Natural killer cell treated with Interleukin-12 subunit alpha and Interleukin-12 subunit beta and Interleukin-15 and Interleukin-18, amount 100 ng/mL, for 72 hours (primary cell): ENCODE measurements around the gene KCNQ1. TPM values are rescaled to one million over a fixed set of nuclear protein-coding genes. Genes with fewer than 3 reads are reported as not detected.

Experiments
- ATAC-seq, 2 donors: fragments of 150-1000 bp; cut with Tn5 transposase in 1 of 2; sonication (Bioruptor Pico), chemical (Tn5 transposase) in 1 of 2; 2 replicates each; pipeline ENCODE4 v1.10.0; 2021
- DNase-seq: peaks from one replicate; pipeline ENCODE4 v3.0.0; 2022; ENCODE audit warnings: low spot score
- H3K27ac Mint-ChIP-seq, 2 donors: 1 replicate in 1 of 2; 2 replicates in 1 of 2; pipeline ENCODE4 v1.8.0; 2022; ENCODE audit warnings: mixed read lengths in 2 of 2, mild to moderate bottlenecking in 1 of 2, moderate library complexity in 1 of 2
- H3K27me3 Mint-ChIP-seq, 2 donors: 1 replicate in 1 of 2; 2 replicates in 1 of 2; pipeline ENCODE4 v1.8.0; 2022; ENCODE audit warnings: mixed read lengths in 2 of 2
- H3K36me3 Mint-ChIP-seq: one replicate; pipeline ENCODE4 v1.8.0; 2022; ENCODE audit warnings: mixed read lengths
- H3K4me1 Mint-ChIP-seq, 2 donors: 1 replicate in 1 of 2; 2 replicates in 1 of 2; pipeline ENCODE4 v1.8.0; 2022; ENCODE audit warnings: low read depth in 2 of 2, mixed read lengths in 2 of 2, mild to moderate bottlenecking in 1 of 2
- H3K4me3 Mint-ChIP-seq: one replicate; pipeline ENCODE4 v1.8.0; 2022; ENCODE audit warnings: mixed read lengths
- H3K9me3 Mint-ChIP-seq: 2 replicates; pipeline ENCODE4 v1.8.0; 2022; ENCODE audit warnings: mixed read lengths
- total RNA-seq, 2 donors: library from RNA; stranded (reverse); gene quantifications; one replicate each; pipeline ENCODE4 v1.2.3, GENCODE V29; 2022

Gene KCNQ1
- total RNA-seq, 2 donors from 2014 or later, result 0.19 to 1.4 TPM

DNA sequence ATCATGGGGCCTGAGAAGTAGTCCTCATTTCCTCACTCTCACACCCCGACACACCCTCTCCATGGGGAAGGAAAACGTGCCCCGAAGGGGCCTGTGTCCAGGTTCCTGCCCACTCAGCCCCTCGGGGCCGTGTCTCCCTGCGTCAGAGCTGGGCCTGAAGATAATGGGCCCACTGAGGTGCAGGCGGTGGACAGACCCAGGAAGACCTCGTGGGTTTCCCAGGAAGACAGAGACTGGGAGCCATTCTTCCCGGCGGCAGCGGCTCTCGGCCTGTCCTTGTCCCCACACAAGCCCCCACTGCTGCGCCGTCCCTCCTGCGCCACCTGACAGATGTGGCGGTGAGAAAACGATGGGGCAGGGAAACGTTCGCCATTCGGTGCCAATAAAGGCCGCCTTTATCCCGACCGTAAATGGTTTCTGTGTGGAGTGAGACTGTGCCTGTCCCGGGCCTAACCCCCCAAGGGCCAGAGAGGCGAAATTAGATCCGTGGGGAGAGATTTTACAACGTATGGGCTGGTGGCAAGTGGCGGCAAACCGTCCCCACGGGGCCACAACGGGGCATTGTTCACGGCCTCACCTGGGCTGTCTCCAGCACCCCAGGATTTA is 351.8 kb downstream of the KCNQ1 start:
- H3K4me3 Mint-ChIP-seq, result no peak overlapping the region

DNA sequence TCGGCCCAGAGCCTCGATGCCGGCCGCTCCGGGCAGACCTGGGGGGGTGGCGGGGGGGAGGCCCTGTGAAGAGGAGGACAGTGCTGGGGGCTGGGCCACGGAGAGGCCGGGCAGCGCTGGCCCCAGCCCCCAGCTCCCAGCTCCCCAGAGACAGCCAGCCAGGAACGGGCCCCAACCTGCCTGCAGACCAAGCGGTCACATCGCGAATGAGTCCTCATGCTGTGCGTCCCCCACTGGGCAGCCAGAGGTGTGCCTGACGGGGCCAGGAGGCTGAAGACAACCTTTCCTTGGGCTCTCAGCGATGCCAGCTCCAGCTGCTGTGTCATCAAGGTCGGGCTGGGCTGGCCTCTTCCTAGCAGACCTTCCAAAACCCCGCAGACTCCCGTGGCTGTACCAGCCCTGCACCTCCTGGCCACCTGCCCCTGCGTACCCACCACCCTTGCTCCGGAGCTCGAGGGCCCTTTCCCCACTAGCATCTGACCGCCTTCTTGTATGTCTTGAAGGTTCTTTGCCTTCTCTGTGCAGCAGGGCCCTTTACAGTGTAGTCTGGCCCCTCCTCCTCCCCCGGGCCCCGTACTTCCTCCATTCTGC is 352.4 kb downstream of the KCNQ1 start:
- Mint-ChIP-seq H3K4me1 (no peaks in the 10 kb centered on the region), H3K4me3 (no peak overlapping the region), H3K9me3 (no peaks in the 10 kb centered on the region), H3K36me3 (no peaks in the 10 kb centered on the region), H3K27me3 (peaks cover 10 to 22% of the 10 kb centered on the region in 2 donors), H3K27ac (no peak overlapping the region)
- ATAC-seq, result no peak
- DNase-seq, result peak; percentile 40

More for the DNA sequence above, 351.8 kb downstream of the KCNQ1 start:
- ATAC-seq (no peak), DNase-seq (peak; percentile 49)
- Mint-ChIP-seq H3K36me3 (no peaks in the 10 kb centered on the region), H3K27ac (no peak overlapping the region), H3K9me3 (no peaks in the 10 kb centered on the region), H3K27me3 (peaks cover 12 to 22% of the 10 kb centered on the region in 2 donors), H3K4me1 (peaks cover 0 to 2% of the 10 kb centered on the region in 2 donors)

DNA sequence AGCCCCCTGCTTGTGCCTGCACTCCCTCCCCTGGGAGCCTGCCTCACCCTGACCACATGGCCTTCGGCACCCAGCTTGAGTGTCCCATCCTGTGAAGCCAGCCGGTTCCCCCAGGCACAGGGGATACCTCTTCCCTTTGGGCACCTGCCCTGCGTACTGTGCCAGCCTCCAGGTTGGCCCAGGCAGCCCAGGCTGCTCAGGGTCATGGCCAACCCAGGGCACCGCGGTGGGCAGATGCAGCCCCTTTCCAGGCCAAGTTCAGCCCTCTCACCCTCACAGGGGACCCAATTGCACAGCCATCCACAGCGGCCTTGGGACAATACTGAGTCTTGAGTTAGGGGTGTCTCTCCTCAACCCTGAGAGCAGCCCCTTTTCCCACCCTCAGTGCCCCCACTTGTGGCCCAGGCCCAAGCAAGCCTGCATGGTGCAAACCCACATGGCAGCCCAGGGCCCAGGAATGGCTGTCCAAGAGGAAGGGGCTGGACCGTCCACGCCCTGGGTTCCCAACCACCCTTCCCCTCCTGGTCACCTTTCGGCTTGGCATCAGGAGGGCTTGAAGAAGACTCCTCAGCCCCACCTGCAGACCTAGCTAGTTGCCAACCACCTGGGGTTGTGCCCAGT is 353.0 kb downstream of the KCNQ1 start:
- Mint-ChIP-seq H3K4me1 (no peaks in the 10 kb centered on the region), H3K27me3 (peaks cover 7 to 22% of the 10 kb centered on the region in 2 donors), H3K9me3 (no peaks in the 10 kb centered on the region), H3K36me3 (no peaks in the 10 kb centered on the region), H3K27ac (no peak overlapping the region), H3K4me3 (no peak overlapping the region)
- ATAC-seq, result no peak
- peak; percentile 55 for DNase-seq

DNA sequence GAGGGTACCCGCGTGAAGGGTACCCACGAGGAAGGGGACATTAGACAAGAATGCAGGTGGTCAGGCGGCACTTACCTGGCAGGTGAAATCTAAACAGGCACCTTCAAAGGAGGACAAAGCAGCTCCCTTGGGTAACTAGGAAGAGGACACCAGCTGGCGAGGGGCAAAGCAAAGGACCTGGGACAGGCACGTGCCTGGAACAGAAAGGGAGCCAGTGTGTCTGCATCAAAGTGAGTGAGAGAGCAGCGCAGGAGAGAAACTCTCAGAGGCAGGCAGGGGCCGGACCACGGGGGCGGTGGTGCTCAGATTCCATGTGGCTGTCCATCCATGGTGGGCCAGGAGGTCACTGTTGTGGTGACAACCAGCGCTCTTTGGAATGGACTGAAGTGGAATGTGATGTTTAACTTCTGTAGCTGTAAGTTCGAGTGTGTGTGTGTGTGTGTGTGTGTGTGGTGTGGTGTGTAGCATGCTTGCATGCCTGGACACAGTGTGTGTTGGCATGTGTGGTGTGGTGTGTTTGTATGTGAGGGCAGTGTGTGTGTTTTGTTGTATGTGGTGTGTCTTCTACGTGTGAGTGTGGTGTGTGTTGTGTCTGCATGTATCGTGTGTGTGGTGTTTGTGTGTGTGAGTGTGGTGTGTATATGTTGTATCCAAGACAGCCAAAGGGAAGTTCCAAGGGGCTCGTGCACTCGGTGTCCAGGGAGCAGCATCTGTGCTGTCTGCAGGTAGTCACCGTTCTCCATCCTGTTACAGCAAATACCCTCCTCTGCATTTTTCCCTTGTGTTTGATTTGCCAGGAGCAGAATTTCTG is 354.3 kb downstream of the KCNQ1 start:
- no peaks in the 10 kb centered on the region for H3K36me3 Mint-ChIP-seq
- ATAC-seq (no peak), DNase-seq (peak; percentile 51)
- H3K9me3 Mint-ChIP-seq, result no peaks in the 10 kb centered on the region
- no peaks in the 10 kb centered on the region for H3K4me1 Mint-ChIP-seq
- H3K27ac Mint-ChIP-seq, result no peak overlapping the region
- no peak overlapping the region for H3K4me3 Mint-ChIP-seq
- H3K27me3 Mint-ChIP-seq, result peaks cover 4 to 14% of the 10 kb centered on the region in 2 donors

DNA sequence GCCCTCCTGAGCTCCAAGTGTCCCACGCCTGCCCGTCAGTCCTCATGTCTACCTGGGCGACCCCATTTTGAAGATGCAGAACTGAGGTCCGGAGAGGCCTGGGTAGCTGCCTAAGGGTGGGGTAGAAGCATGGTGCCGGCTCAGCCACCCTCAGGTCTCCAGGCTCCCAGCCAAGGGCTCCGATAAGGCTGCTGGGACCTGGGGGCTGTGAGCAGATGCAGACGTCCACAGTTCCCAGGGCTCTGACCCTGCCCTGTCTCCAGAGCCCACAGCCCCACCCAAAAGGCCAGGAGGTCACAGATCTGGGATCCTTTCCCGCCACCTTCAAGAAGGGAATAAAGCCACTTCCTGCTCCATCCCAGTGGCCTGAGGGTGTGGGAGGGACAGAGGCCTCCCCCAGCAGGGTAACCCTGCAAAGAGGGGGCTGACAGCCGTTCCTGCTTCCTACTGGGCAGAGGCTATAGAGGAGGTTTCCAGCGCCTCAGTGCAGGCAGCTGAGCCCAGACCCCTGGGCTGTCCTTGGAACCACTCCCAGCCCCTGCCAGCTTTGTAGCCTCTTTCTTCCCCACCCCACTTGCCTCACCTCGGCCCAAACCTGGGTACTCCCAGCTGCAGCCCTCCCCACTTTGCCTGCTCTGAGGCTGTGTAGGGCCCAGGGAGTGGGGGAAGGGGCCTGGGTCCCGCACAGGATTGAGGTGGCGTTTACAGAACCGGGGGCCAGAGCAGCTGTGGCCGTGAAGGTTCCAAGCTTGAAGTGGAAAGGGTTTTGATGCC is 355.3 kb downstream of the KCNQ1 start:
- Mint-ChIP-seq H3K9me3 (no peaks in the 10 kb centered on the region), H3K4me3 (no peak overlapping the region), H3K27ac (no peak overlapping the region), H3K27me3 (peaks cover 4 to 13% of the 10 kb centered on the region in 2 donors), H3K36me3 (no peaks in the 10 kb centered on the region), H3K4me1 (no peaks in the 10 kb centered on the region)
- ATAC-seq, result no peak
- peak; percentile 58 for DNase-seq

DNA sequence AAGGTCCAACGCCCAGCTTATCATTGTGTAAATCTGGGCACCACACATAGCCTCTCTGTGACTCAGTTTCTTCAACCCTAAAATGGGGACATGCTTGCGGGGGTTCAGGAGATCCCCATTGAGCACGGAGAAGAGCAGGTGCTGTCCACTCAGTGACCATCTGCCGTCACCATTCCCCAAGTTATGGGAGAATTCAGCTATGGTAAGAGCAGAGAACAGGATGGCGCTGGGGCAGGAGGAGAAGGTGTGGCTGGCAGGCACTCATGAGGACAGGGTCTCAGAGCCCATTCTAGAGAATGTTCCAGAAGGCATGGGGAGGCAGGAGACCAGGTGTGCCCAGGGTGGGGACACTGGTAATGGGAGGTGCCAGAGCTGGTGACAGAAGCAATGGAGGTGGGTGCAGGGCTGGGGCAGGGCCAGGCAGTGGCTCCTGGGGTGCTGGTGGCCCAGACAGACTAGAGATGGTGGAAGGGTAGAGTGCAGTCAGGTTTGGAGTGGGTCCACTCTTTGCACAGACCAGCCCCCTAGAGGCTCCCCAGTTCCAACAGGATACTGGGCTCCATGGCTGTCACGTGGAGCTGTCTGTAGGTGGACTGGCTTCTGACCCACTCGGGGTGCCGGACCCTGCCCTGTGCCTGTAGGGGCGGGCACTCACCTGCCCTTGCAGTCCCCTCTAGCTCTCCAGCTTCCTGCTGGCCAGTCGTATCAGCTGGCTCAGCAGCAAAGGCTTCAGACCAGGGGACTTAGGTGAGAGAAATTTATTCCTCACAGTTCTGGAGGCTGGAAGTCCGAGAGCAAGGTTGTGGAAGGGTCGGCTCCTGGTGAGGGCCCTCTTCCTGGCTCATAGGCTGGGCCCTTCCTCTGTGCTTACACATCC is 356.1 kb downstream of the KCNQ1 start:
- no peaks in the 10 kb centered on the region for H3K4me1 Mint-ChIP-seq
- no peak for ATAC-seq
- H3K27ac Mint-ChIP-seq, result no peak overlapping the region
- H3K9me3 Mint-ChIP-seq, result no peaks in the 10 kb centered on the region
- H3K4me3 Mint-ChIP-seq, result no peak overlapping the region
- no peaks in the 10 kb centered on the region for H3K36me3 Mint-ChIP-seq
- DNase-seq, result peak; percentile 44
- peaks cover 4 to 13% of the 10 kb centered on the region in 2 donors for H3K27me3 Mint-ChIP-seq

DNA sequence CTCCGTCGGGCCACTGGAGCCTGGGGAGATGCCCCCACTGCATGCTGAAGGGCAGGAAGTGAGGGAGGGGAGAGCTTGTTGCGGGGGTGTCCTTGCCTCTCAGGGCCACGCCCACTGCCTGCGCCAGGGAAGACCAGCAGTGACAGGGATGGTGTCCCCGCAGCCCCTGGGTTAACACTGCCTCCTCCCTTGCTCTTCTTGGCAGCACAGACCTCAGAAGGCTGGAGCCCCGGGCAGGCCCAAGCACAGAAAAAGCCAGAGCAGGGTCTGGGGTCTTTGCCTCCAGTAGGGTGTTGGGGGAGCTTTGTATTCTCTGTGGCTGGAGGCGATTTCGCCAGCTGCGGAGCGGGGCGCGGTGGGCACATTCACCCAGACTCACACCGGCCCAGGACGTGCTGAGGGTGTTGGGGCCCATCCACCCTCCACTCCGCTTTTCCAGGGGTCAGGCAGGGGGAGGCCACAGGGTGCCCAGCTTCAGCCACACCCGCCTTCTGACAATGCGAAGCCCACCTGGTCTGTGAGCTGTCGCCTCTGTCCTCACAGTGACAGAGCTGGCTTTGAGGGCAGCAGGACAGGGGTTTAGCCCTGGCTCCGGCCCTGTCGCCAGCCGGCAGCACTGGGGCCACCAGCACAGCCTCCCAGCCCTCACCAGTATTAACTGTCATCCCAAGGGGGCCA is 357.0 kb downstream of the KCNQ1 start:
- H3K27me3 Mint-ChIP-seq, result peaks cover 4 to 13% of the 10 kb centered on the region in 2 donors
- DNase-seq, result peak; percentile 58
- H3K4me1 Mint-ChIP-seq, result no peaks in the 10 kb centered on the region
- no peak overlapping the region for H3K27ac Mint-ChIP-seq
- no peaks in the 10 kb centered on the region for H3K9me3 Mint-ChIP-seq
- ATAC-seq, result no peak
- H3K4me3 Mint-ChIP-seq, result no peak overlapping the region
- no peaks in the 10 kb centered on the region for H3K36me3 Mint-ChIP-seq

DNA sequence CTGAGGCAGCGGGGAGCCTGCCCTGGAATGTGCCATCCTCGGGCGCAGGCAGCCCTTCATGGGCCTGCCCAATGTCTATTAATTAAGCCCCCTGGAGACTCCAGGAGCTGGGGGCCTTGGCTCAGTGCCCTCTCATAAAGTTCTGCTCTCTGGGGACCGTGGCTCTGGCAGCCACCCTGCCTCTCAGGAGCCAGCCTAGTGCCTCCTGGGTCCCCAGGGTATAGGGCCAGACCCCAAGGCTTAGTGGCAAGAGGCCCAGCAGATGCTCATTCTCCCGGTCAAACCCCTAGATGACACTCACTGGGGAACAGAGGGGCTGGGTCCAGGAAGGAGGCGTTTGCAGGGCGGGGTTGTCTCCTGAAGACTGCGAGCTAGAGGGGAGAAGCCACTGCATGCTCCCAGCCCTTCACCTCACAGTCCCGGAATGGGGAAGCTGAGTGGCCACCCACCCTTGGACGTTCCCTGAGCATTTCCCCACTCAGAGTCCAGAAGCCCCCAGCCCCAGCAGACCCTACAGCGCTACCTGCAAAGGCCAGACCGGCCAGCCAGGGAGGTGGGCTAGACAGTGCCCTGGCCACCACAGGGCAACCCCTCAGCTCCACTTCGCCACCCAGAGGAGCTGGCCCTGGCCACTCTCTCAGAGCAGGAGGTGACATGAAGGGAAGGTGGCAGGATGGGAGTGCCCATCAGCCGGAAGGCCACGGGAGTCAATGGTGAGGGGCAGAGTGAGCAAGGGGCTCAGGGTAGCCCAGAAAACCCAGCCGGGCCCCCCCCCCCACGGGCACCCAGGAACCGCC is 357.8 kb downstream of the KCNQ1 start:
- Mint-ChIP-seq H3K4me3 (no peak overlapping the region), H3K4me1 (no peaks in the 10 kb centered on the region), H3K9me3 (no peaks in the 10 kb centered on the region), H3K27ac (no peak overlapping the region), H3K27me3 (peaks cover 4 to 13% of the 10 kb centered on the region in 2 donors), H3K36me3 (no peaks in the 10 kb centered on the region)
- ATAC-seq (no peak), DNase-seq (peak; percentile 53)

DNA sequence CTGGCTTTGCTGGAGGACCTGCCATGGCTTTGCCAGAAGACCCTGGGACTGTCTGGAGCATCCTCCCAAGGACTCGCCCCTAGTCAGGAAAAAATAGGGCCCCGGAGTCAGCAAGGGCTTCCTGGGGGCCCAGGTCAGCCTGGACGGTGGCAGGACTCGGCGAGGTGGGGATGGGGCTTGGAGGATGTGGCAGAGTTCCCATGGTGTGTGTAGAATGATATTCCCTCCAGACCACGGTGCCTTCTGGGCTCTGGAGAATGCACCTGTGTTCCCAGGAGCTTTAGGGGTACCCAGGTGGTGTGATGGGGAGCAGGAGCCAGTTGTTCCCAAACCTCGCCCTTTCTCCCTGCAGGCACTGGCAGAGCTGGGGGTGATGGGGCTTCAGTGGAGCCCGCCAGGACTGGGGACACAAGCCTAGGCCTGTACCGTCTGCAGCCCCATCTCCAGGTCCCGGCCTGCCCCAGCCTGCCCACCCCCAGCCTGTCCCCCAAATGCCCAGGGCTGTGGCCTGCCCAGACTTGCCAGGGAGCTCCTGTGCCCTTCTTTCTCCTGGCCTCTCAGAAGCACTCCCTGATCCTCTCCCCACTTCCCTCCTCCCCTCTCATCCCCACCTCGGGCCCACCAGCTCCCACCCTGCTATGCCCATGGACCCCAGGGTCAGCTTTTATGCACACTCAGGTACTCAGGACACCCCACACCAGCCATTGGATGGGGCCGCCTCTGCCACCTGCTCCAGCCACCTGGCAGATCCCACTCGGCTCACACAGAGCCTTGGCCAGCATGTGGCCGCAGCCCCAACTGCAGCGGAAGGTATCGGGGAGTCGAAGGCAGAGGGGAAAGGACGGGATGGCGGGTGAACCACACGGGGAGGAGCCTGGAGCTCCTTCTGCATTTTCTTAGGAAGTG is 358.6 kb downstream of the KCNQ1 start:
- ATAC-seq (peak in 1 of 2 donors; percentile 11), DNase-seq (peak; percentile 52)
- Mint-ChIP-seq H3K36me3 (no peaks in the 10 kb centered on the region), H3K27me3 (peaks cover 4 to 14% of the 10 kb centered on the region in 2 donors), H3K4me3 (no peak overlapping the region), H3K27ac (no peak overlapping the region), H3K9me3 (no peaks in the 10 kb centered on the region), H3K4me1 (peaks cover 0 to under 1% of the 10 kb centered on the region in 2 donors)

DNA sequence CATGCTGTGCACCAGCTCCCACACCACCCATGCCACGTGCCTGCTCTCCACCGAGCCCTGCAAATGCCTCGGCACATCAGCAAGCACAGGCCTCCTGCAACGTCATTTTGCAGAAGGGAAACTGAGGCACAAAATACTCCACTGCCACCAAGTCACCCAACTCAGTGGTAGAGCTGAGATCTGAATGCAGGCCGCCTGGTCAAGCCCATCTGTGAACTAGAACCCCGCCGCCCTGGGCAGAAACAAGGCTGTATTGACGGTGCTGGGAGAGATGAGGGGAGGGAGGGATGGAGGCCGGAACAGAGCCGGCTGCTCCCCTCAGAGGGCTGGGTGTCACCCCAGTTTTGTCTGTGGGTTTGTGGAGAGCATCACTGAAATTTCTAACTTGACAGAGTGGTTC is 359.4 kb downstream of the KCNQ1 start:
- Mint-ChIP-seq H3K36me3 (no peaks in the 10 kb centered on the region), H3K4me1 (peaks cover 4 to 7% of the 10 kb centered on the region in 2 donors), H3K27me3 (peaks cover 4 to 14% of the 10 kb centered on the region in 2 donors), H3K27ac (no peak overlapping the region), H3K9me3 (no peaks in the 10 kb centered on the region), H3K4me3 (no peak overlapping the region)
- DNase-seq (peak; percentile 29), ATAC-seq (no peak)
